GM12878 (cell line): ENCODE data around the gene POU3F2. TPM values are rescaled to one million over a fixed set of nuclear protein-coding genes. Genes with fewer than 3 reads are reported as not detected.

Experiments used
- ATAC-seq: fragments of 200-7000 bp; cut with Tn5 transposase; 3 replicates; pipeline ENCODE4 v1.9.1; 2020; ENCODE audit warnings: mild to moderate bottlenecking, moderate library complexity
- BruUV-seq: library from RNA; stranded (reverse); fragments of 400-500 nt; replicated peaks from 2 replicates; lab custom pipeline; 2021; lab: Mats Ljungman, UMichigan
- CTCF ChIA-PET: fragments of 300-600 bp; sonication (Branson Sonifier 250); formaldehyde crosslinking; extraction: SDS; loops from one replicate; lab custom pipeline; 2021; ENCODE audit warnings: inconsistent platforms; lab: Yijun Ruan, JAX
- POLR2A ChIA-PET: fragments of 350-600 bp; formaldehyde crosslinking; extraction: SDS; loops from one replicate; lab custom pipeline; 2021; ENCODE audit warnings: inconsistent platforms; lab: Charles Lee
- RAD21 ChIA-PET: fragments of 300-600 bp; sonication (Branson Sonifier 250); formaldehyde crosslinking; loops from one replicate; lab custom pipeline; 2023; ENCODE audit warnings: antibody characterized with exemption; ENCODE audit not compliant: unreplicated experiment; lab: Charles Lee
- SMC1A ChIA-PET: fragments of 300-600 bp; sonication (Branson Sonifier 250); formaldehyde crosslinking; loops from one replicate; lab custom pipeline; 2023; ENCODE audit not compliant: unreplicated experiment, uncharacterized antibody; lab: Charles Lee
- DNase-seq: peaks from one replicate; pipeline ENCODE4 v3.0.0-alpha.2; 2011; ENCODE audit warnings: low read depth, low spot score
- FAIRE-seq: peaks from 3 replicates; lab custom pipeline; 2011; peaks lifted over from hg19 to GRCh38; lab: Jason Lieb, UNC
- H2AFZ ChIP-seq: 2 replicates; pipeline ENCODE4 v1.6.0; 2011; ENCODE audit warnings: low read depth, low read length, control low read depth; ENCODE audit not compliant: control insufficient read depth
- H3K27ac ChIP-seq: 2 replicates; pipeline ENCODE4 v1.5.1; 2011; ENCODE audit warnings: control low read depth; ENCODE audit not compliant: control insufficient read depth, insufficient read depth
- H3K27me3 ChIP-seq, 2 experiments: replicated peaks in 1 of 2; 2 replicates each; pipeline versions ENCODE4 v1.6.0 to v1.6.1; 2011; ENCODE audit warnings: low read length in 1 of 2; ENCODE audit not compliant: control insufficient read depth in 2 of 2, insufficient read depth in 2 of 2
- H3K36me3 ChIP-seq, 2 experiments: 2 replicates each; pipeline ENCODE4 v1.5.1; 2011; ENCODE audit warnings: low read length in 1 of 2; ENCODE audit not compliant: control insufficient read depth in 2 of 2, insufficient read depth in 2 of 2
- H3K4me1 ChIP-seq: 2 replicates; pipeline ENCODE4 v1.6.1; 2011; ENCODE audit warnings: mild to moderate bottlenecking, low read length, moderate library complexity, mixed read lengths; ENCODE audit not compliant: control insufficient read depth, insufficient read depth
- H3K4me2 ChIP-seq: 2 replicates; pipeline ENCODE4 v1.6.0; 2011; ENCODE audit warnings: control low read depth; ENCODE audit not compliant: control insufficient read depth, insufficient read depth
- H3K4me3 ChIP-seq: fragments of 200-600 bp; sonication (generic); 2 replicates; pipeline ENCODE4 v1.5.1; 2016
- H3K79me2 ChIP-seq: 2 replicates; pipeline ENCODE4 v1.6.0; 2011; ENCODE audit warnings: low read length; ENCODE audit not compliant: control insufficient read depth, insufficient read depth
- H3K9ac ChIP-seq: 2 replicates; pipeline ENCODE4 v1.8.0; 2011; ENCODE audit warnings: low read length, control low read depth, mixed read lengths; ENCODE audit not compliant: control insufficient read depth, insufficient read depth
- H3K9me3 ChIP-seq: replicated peaks from 3 replicates; pipeline ENCODE4 v1.5.1; 2011; ENCODE audit warnings: mild to moderate bottlenecking, low read length; ENCODE audit not compliant: control insufficient read depth, insufficient read depth
- H4K20me1 ChIP-seq: 2 replicates; pipeline ENCODE4 v1.6.0; 2011; ENCODE audit not compliant: control insufficient read depth, insufficient read depth
- BMI1 ChIP-seq: fragments of 450-650 bp; IDR thresholded peaks from 2 replicates; pipeline ENCODE4 v1.6.1; 2016; ENCODE audit warnings: mild to moderate bottlenecking, moderate library complexity, borderline replicate concordance
- CHD2 ChIP-seq: IDR thresholded peaks from 2 replicates; pipeline ENCODE4 v1.6.1; 2011; ENCODE audit warnings: low read depth, low read length, improper control_type of control experiment, borderline replicate concordance
- ESRRA ChIP-seq: IDR thresholded peaks from 2 replicates; pipeline ENCODE4 v1.6.1; 2012; ENCODE audit warnings: mild to moderate bottlenecking, low read length, improper control_type of control experiment
- HDAC2 ChIP-seq: fragments of 200-600 bp; sonication (generic); IDR thresholded peaks from 2 replicates; pipeline ENCODE4 v1.6.1; 2017
- JUNB ChIP-seq: IDR thresholded peaks from 2 replicates; pipeline ENCODE4 v1.6.1; 2016; ENCODE audit warnings: antibody characterized with exemption, mild to moderate bottlenecking
- MEF2B ChIP-seq: fragments of 450-650 bp; IDR thresholded peaks from 2 replicates; pipeline ENCODE4 v1.6.1; 2018; ENCODE audit warnings: mild to moderate bottlenecking, moderate library complexity; ENCODE audit not compliant: partially characterized antibody, poor library complexity, severe bottlenecking
- RCOR1 ChIP-seq: conservative IDR thresholded peaks from 2 replicates; pipeline ENCODE4 v1.6.1; 2012; ENCODE audit warnings: low read depth, low read length, improper control_type of control experiment
- RELA ChIP-seq: fragments of 450-650 bp; IDR thresholded peaks from 2 replicates; pipeline ENCODE4 v1.8.0; 2014; ENCODE audit warnings: borderline replicate concordance; ENCODE audit not compliant: partially characterized antibody
- SMC3 ChIP-seq: IDR thresholded peaks from 2 replicates; pipeline ENCODE4 v1.6.1; 2011; ENCODE audit warnings: low read length, improper control_type of control experiment, borderline replicate concordance
- SREBF2 ChIP-seq: IDR thresholded peaks from 2 replicates; pipeline ENCODE4 v1.6.1; 2012; ENCODE audit warnings: mild to moderate bottlenecking, low read length
- STAT3 ChIP-seq: IDR thresholded peaks from 2 replicates; pipeline ENCODE4 v1.6.1; 2011; ENCODE audit warnings: low read depth, low read length, improper control_type of control experiment
- WGBS: methylation state at CpG from one replicate; pipeline ENCODE4 v1.1.6; 2016; ENCODE audit warnings: low lambda C conversion rate; ENCODE audit not compliant: insufficient replicate concordance, insufficient coverage; ENCODE audit errors: missing lambda C conversion rate; 5-methylcytosine and 5-hydroxymethylcytosine counted together
- in situ Hi-C: fragments of 300-500 bp; cut with MboI; formaldehyde crosslinking; loops from 9 replicates; pipeline ENCODE4 v1.14.3; 2018; ENCODE audit warnings: mixed read lengths
- intact Hi-C: fragments of 100-400 bp; cut with micrococcal nuclease; formaldehyde crosslinking; loops from one replicate; pipeline ENCODE4 v1.14.2; 2022; ENCODE audit not compliant: unreplicated experiment
- polyA plus RNA-seq, 11 experiments: library from polyadenylated mRNA; depleted of rRNA in 4 of 11; unstranded in 6 of 11; stranded (reverse) in 5 of 11; fragments of >200 nt; fragmentation: Nextera tagmentation in 4 of 11; fragmentation: Illumina TruSeq in 1 of 11; extraction: Ambion mirVana in 4 of 11; extraction: Trizol in 1 of 11; gene quantifications; 1 replicate in 1 of 11; 2 replicates in 10 of 11; pipeline versions ENCODE4 v1.2.1 to v1.2.3, GENCODE V29; 2011 to 2016; ENCODE audit warnings: inconsistent platforms in 2 of 11, missing spikeins in 2 of 11, low read depth in 1 of 11
- total RNA-seq, 4 experiments: library from RNA; depleted of rRNA in 3 of 4; stranded (reverse); fragments of >200 nt in 3 of 4; fragmentation: Illumina TruSeq in 1 of 4; extraction: Trizol in 1 of 4; gene quantifications; 2 replicates each; pipeline versions ENCODE4 v1.2.1 to v1.2.3, GENCODE V29; 2013 to 2021
- TF ChIP-seq, protein P1 (sequence below): fragments of 450-650 bp; IDR thresholded peaks from 2 replicates; pipeline ENCODE4 v1.6.1; 2017; ENCODE audit warnings: antibody characterized with exemption, mild to moderate bottlenecking, moderate library complexity
- TF ChIP-seq, protein P2 (sequence below): fragments of 450-650 bp; IDR thresholded peaks from 2 replicates; pipeline ENCODE4 v1.6.1; 2016; ENCODE audit warnings: mild to moderate bottlenecking
- TF ChIP-seq, protein P3 (sequence below): IDR thresholded peaks from 2 replicates; pipeline ENCODE4 v1.6.1; 2012; ENCODE audit warnings: low read depth, low read length, improper control_type of control experiment

Gene POU3F2
- total and polyA plus RNA-seq, 10 of the 15 experiments (the other 5 are each of a cell fraction or from before 2014, with no cell fraction given) = not detected

GRCh38 chr6:98838032-98838431, 3.7 kb downstream of the POU3F2 start:
- in situ Hi-C loops = no loop called here
- H3K4me1 ChIP-seq = no peaks in the 10 kb centered on the region
- no peak overlapping the region for H3K4me3 ChIP-seq
- no peaks in the 10 kb centered on the region; the same call in 2 of the 3 replicates for H3K9me3 ChIP-seq
- ATAC-seq (no peak), FAIRE-seq (no peak), DNase-seq (no peak)
- no peaks in the 10 kb centered on the region for H3K79me2 ChIP-seq
- ChIA-PET RAD21 (no interaction called here), POLR2A (no interaction called here), CTCF (interaction anchor here (1.7 kb wide), 1 partner anchor 8 kb away, joined by 4 read pairs; no protein-coding TSS in a partner anchor), SMC1A (no interaction called here)
- WGBS = 30% methylated on average over 4 of the region's 4 CpGs
- no peak overlapping the region for H3K27ac ChIP-seq
- H3K9ac ChIP-seq = no peak overlapping the region
- no peaks in the 10 kb centered on the region for H3K36me3 ChIP-seq
- no peak overlapping the region for H2AFZ ChIP-seq
- intact Hi-C loops = loop anchor here (5.0 kb wide), 1 partner anchor 61 kb away; no protein-coding TSS in a partner anchor
- no peaks in the 10 kb centered on the region for H4K20me1 ChIP-seq
- no peak for TF ChIP-seq RELA
- TF ChIP-seq, protein P1, sequence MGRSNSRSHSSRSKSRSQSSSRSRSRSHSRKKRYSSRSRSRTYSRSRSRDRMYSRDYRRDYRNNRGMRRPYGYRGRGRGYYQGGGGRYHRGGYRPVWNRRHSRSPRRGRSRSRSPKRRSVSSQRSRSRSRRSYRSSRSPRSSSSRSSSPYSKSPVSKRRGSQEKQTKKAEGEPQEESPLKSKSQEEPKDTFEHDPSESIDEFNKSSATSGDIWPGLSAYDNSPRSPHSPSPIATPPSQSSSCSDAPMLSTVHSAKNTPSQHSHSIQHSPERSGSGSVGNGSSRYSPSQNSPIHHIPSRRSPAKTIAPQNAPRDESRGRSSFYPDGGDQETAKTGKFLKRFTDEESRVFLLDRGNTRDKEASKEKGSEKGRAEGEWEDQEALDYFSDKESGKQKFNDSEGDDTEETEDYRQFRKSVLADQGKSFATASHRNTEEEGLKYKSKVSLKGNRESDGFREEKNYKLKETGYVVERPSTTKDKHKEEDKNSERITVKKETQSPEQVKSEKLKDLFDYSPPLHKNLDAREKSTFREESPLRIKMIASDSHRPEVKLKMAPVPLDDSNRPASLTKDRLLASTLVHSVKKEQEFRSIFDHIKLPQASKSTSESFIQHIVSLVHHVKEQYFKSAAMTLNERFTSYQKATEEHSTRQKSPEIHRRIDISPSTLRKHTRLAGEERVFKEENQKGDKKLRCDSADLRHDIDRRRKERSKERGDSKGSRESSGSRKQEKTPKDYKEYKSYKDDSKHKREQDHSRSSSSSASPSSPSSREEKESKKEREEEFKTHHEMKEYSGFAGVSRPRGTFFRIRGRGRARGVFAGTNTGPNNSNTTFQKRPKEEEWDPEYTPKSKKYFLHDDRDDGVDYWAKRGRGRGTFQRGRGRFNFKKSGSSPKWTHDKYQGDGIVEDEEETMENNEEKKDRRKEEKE = no peak
- no TSS peak for BruUV-seq
- peaks cover 15 to 24% of the 10 kb centered on the region in 2 experiments for H3K27me3 ChIP-seq
- no peak overlapping the region for H3K4me2 ChIP-seq

- SMC1A ChIA-PET = no interaction called here
- WGBS = 5% methylated on average over 1 of the region's 1 CpG
- POLR2A ChIA-PET = interaction anchor here (0.7 kb wide), 1 partner anchor 568 kb away, joined by 3 read pairs; no protein-coding TSS in a partner anchor
- FAIRE-seq (no peak), DNase-seq (no peak), ATAC-seq (no peak)
- peaks cover 10 to 22% of the 10 kb centered on the region in 2 experiments for H3K27me3 ChIP-seq
- H3K79me2 ChIP-seq = no peaks in the 10 kb centered on the region
- no peaks in the 10 kb centered on the region for H4K20me1 ChIP-seq
- RAD21 ChIA-PET = no interaction called here
- CTCF ChIA-PET = no interaction called here
- H3K4me3 ChIP-seq = no peak overlapping the region
- in situ Hi-C loops = no loop called here
- BruUV-seq = no TSS peak
- H3K27ac ChIP-seq = no peak overlapping the region
- H3K4me2 ChIP-seq = no peak overlapping the region
- H3K9ac ChIP-seq = no peak overlapping the region
- H3K4me1 ChIP-seq = no peaks in the 10 kb centered on the region
- H3K9me3 ChIP-seq = no peaks in the 10 kb centered on the region
- no peak overlapping the region for H2AFZ ChIP-seq
- intact Hi-C loops = loop anchor here (5.0 kb wide), 1 partner anchor 62 kb away; no protein-coding TSS in a partner anchor
- H3K36me3 ChIP-seq = no peaks in the 10 kb centered on the region
- TF ChIP-seq JUNB = no peak
- TF ChIP-seq SMC3 = no peak
- TF ChIP-seq, protein P2, sequence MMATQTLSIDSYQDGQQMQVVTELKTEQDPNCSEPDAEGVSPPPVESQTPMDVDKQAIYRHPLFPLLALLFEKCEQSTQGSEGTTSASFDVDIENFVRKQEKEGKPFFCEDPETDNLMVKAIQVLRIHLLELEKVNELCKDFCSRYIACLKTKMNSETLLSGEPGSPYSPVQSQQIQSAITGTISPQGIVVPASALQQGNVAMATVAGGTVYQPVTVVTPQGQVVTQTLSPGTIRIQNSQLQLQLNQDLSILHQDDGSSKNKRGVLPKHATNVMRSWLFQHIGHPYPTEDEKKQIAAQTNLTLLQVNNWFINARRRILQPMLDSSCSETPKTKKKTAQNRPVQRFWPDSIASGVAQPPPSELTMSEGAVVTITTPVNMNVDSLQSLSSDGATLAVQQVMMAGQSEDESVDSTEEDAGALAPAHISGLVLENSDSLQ = no peak
- TF ChIP-seq RCOR1 = no peak
- TF ChIP-seq BMI1 = no peak
- no peak for TF ChIP-seq STAT3
- TF ChIP-seq CHD2 = no peak
- TF ChIP-seq MEF2B = no peak
- no peak for TF ChIP-seq SREBF2
- TF ChIP-seq, protein P3, sequence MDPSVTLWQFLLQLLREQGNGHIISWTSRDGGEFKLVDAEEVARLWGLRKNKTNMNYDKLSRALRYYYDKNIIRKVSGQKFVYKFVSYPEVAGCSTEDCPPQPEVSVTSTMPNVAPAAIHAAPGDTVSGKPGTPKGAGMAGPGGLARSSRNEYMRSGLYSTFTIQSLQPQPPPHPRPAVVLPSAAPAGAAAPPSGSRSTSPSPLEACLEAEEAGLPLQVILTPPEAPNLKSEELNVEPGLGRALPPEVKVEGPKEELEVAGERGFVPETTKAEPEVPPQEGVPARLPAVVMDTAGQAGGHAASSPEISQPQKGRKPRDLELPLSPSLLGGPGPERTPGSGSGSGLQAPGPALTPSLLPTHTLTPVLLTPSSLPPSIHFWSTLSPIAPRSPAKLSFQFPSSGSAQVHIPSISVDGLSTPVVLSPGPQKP = no peak
- TF ChIP-seq ESRRA = no peak
- no peak for TF ChIP-seq HDAC2
Measured at GRCh38 chr6:98838975-98839374, 4.6 kb downstream of the POU3F2 start.
